ENCODE measurements around the gene PALD1.
A peak's percentile ranks its signal among the peaks of the same experiment; 100 is the strongest.

GRCh38 chr10:70461397-70462348 lies 16.9 kb upstream of the PALD1 start:
- TF ChIP-seq POLR2A (IDR thresholded peaks at IDR 0.05) (no peak), CTCF (IDR thresholded peaks at IDR 0.05) (peak; percentile 56 to 67)

Measured in suprapubic skin (tissue), 3 donors.